Kasumi-1 (cell line): ENCODE data around the gene FBXL4.

Experiments used
- DNase-seq, 2 experiments: peaks; one replicate each; lab custom pipeline; 2025; lab: John Stamatoyannopoulos, UW

Gene FBXL4

GRCh38 chr6:98880486-98880885 lies 67.3 kb downstream of the FBXL4 start:
- no peak for DNase-seq

GRCh38 chr6:98877250-98877649 lies 70.5 kb downstream of the FBXL4 start:
- no peak for DNase-seq

GRCh38 chr6:98875375-98875774 lies 72.4 kb downstream of the FBXL4 start:
- no peak for DNase-seq

- DNase-seq = no peak
Measured at GRCh38 chr6:98871821-98872220, 75.9 kb downstream of the FBXL4 start.

- DNase-seq = no peak
Measured at GRCh38 chr6:98871057-98871456, 76.7 kb downstream of the FBXL4 start.

- DNase-seq = no peak
Measured at GRCh38 chr6:98864497-98864896, 83.2 kb downstream of the FBXL4 start.

- no peak for DNase-seq
Measured at GRCh38 chr6:98848539-98849242, 99.1 kb downstream of the FBXL4 start.

GRCh38 chr6:98847779-98848538 lies 99.8 kb downstream of the FBXL4 start:
- no peak for DNase-seq

- no peak for DNase-seq
Measured at GRCh38 chr6:98847416-98847778, 100.3 kb downstream of the FBXL4 start.

- DNase-seq = no peak
Measured at GRCh38 chr6:98846021-98846380, 101.7 kb downstream of the FBXL4 start.

GRCh38 chr6:98845211-98846020 lies 102.3 kb downstream of the FBXL4 start:
- peak; percentile 81 to 87 for DNase-seq

GRCh38 chr6:98844244-98845210 lies 103.2 kb downstream of the FBXL4 start:
- no peak for DNase-seq

- DNase-seq = no peak
Measured at GRCh38 chr6:98843271-98844243, 104.2 kb downstream of the FBXL4 start.

- DNase-seq = no peak
Measured at GRCh38 chr6:98842342-98843180, 105.2 kb downstream of the FBXL4 start.

- DNase-seq = no peak
Measured at GRCh38 chr6:98841621-98842341, 106.0 kb downstream of the FBXL4 start.

GRCh38 chr6:98840996-98841513 lies 106.7 kb downstream of the FBXL4 start:
- no peak for DNase-seq

- no peak for DNase-seq
Measured at GRCh38 chr6:98840385-98840784, 107.4 kb downstream of the FBXL4 start.

GRCh38 chr6:98839781-98840361 lies 107.9 kb downstream of the FBXL4 start:
- DNase-seq = peak in 1 of 2 experiments; percentile 22
